Coronary artery (tissue), 2 donors: Measurements from ENCODE around the gene AP3B1.

Source experiments
- DNase-seq: peaks from one replicate; pipeline ENCODE4 v3.0.0-alpha.2; 2017; ENCODE audit warnings: low spot score
- H3K27ac ChIP-seq, 2 donors: fragments of 200-600 bp; sonication (generic); one replicate each; pipeline ENCODE4 v1.5.1; 2016 to 2019
- H3K4me3 ChIP-seq: fragments of 200-600 bp; sonication (generic); 2 replicates; pipeline ENCODE4 v1.5.1; 2016; ENCODE audit warnings: mild to moderate bottlenecking, moderate library complexity
- CTCF ChIP-seq: fragments of 200-600 bp; sonication (generic); IDR thresholded peaks from one replicate; pipeline ENCODE4 v1.5.1; 2019; ENCODE audit warnings: antibody characterized with exemption

The AP3B1 gene

GRCh38 chr5:78007233-78007632 is 287.3 kb downstream of the AP3B1 start:
- no peak for DNase-seq
- Histone ChIP-seq H3K27ac (no peak overlapping the region), H3K4me3 (no peak overlapping the region)
- no peak for TF ChIP-seq CTCF

GRCh38 chr5:78006449-78006848 is 288.0 kb downstream of the AP3B1 start:
- no peak for TF ChIP-seq CTCF
- DNase-seq = no peak

DNA sequence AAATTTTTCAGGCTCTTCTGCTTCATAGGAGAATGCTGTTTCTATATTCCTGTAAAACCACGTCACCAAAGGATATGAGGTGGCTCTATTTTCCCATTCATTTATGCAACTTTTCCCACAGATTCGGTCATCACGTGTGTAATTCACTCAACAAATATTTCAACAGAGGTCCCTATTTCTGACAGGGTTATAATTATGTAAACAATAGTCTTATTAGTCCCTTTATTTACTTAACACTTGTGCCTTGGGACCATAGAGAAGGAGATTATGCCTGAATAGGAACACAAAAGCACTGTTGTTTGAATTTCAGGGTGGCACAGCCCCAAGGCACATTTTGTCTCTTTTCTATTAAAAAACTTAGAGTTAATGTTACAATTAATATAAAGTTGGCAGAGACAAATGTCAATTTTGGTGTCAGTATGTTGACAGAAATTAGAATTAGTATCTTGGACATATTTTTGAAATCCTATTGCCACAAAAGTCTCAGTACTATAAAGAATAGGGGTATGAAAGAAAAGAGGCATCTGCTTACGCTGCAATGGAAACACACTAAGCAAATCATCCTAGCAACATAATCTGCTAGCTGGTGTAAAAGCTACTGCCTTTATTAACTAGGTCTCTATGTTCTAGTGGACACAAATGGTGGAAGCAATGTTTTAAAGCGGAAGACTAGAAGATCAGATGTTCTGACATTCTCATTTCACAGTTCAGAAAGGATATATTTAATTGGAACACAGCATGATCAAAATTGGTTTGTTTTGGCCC is 289.3 kb downstream of the AP3B1 start:
- TF ChIP-seq CTCF = no peak
- Histone ChIP-seq H3K27ac (no peak overlapping the region), H3K4me3 (no peak overlapping the region)
- no peak for DNase-seq

More at GRCh38 chr5:78006449-78006848, 288.0 kb downstream of the AP3B1 start:
- H3K4me3 ChIP-seq = no peak overlapping the region
- no peak overlapping the region for H3K27ac ChIP-seq

DNA sequence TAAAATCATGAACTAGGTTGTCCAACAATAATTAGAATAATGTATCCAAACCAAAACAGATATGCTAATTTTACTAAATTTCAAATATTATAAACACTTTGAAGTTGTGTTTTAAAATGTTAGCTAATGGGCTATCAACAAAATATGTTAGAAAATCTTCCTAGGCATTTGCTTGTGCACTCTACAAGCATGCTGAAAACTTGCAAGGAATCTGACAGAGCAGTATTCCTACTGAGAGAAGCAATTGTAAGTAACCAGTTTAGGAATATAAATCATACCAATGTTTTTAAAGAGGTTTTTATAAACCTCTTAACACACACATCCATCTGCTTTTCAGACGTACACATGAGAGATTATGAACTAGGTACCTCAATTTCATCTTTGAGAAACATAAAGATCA is 289.9 kb downstream of the AP3B1 start:
- Histone ChIP-seq H3K4me3 (no peak overlapping the region), H3K27ac (no peak overlapping the region)
- no peak for TF ChIP-seq CTCF
- DNase-seq = no peak

- TF ChIP-seq CTCF = no peak
- H3K27ac ChIP-seq = no peak overlapping the region
- H3K4me3 ChIP-seq = no peak overlapping the region
- no peak for DNase-seq
These were observed 290.6 kb downstream of the AP3B1 start for GRCh38 chr5:78003919-78004318.

- no peak overlapping the region for H3K27ac ChIP-seq
- TF ChIP-seq CTCF = no peak
These were observed 291.0 kb downstream of the AP3B1 start for GRCh38 chr5:78003450-78003849.

GRCh38 chr5:78002690-78003089 is 291.8 kb downstream of the AP3B1 start:
- H3K4me3 ChIP-seq = no peak overlapping the region
- H3K27ac ChIP-seq = no peak overlapping the region
- DNase-seq = no peak
- no peak for TF ChIP-seq CTCF

More at GRCh38 chr5:78003450-78003849, 291.0 kb downstream of the AP3B1 start:
- no peak for DNase-seq
- H3K4me3 ChIP-seq = no peak overlapping the region
